GM18499 (cell line): ENCODE data around the gene CFAP53.
A peak's percentile ranks its signal among the peaks of the same experiment; 100 is the strongest.
"Not testable (repeated sequence)": the region's sequence is repeated elsewhere in the genome, so short reads cannot be mapped to it uniquely, and the experiment has no call there.

ENCODE experiments used
- ATAC-seq: cut with Tn5 transposase; IDR thresholded peaks from one replicate; pipeline ENCODE4 v1.9.1; 2021; ENCODE audit warnings: moderate number of reproducible peaks; ENCODE audit not compliant: insufficient read depth, unreplicated experiment

The CFAP53 gene

GRCh38 chr18:50274044-50274442 is 7.7 kb upstream of the CFAP53 start:
- ATAC-seq: no peak

GRCh38 chr18:50273203-50274043 is 7.1 kb upstream of the CFAP53 start:
- no peak for ATAC-seq

GRCh38 chr18:50272568-50272967 is 6.3 kb upstream of the CFAP53 start:
- ATAC-seq: no peak

- peak; percentile 47 for ATAC-seq
Measured at GRCh38 chr18:50268022-50268747, 1.9 kb upstream of the CFAP53 start.

GRCh38 chr18:50262977-50263376 is 3.3 kb downstream of the CFAP53 start:
- ATAC-seq: no peak

GRCh38 chr18:50250935-50251334 is 15.4 kb downstream of the CFAP53 start:
- ATAC-seq: no peak

GRCh38 chr18:50249576-50249975 is 16.7 kb downstream of the CFAP53 start:
- ATAC-seq: no peak

- ATAC-seq: no peak
Measured at GRCh38 chr18:50247561-50247960, 18.7 kb downstream of the CFAP53 start.

GRCh38 chr18:50241768-50242167 is 24.5 kb downstream of the CFAP53 start:
- ATAC-seq: not testable (repeated sequence)

GRCh38 chr18:50240080-50240563 is 26.2 kb downstream of the CFAP53 start:
- no peak for ATAC-seq

GRCh38 chr18:50232419-50232818 is 33.9 kb downstream of the CFAP53 start:
- no peak for ATAC-seq

- ATAC-seq: no peak
Measured at GRCh38 chr18:50231621-50232020, 34.7 kb downstream of the CFAP53 start.

- ATAC-seq: not testable (repeated sequence)
Measured at GRCh38 chr18:50220249-50220648, 46.0 kb downstream of the CFAP53 start.

- ATAC-seq: no peak
Measured at GRCh38 chr18:50218432-50219197, 47.7 kb downstream of the CFAP53 start.

- ATAC-seq: no peak
Measured at GRCh38 chr18:50209311-50209710, 57.0 kb downstream of the CFAP53 start.

GRCh38 chr18:50207722-50208121 is 58.6 kb downstream of the CFAP53 start:
- ATAC-seq: no peak

- no peak for ATAC-seq
Measured at GRCh38 chr18:50203801-50204604, 62.3 kb downstream of the CFAP53 start.

- no peak for ATAC-seq
Measured at GRCh38 chr18:50201476-50202018, 64.7 kb downstream of the CFAP53 start.

GRCh38 chr18:50199921-50200320 is 66.4 kb downstream of the CFAP53 start:
- no peak for ATAC-seq
